WTC11 (cell line): ENCODE measurements around the gene RAB8B. TPM values are rescaled to one million over a fixed set of nuclear protein-coding genes. Genes with fewer than 3 reads are reported as not detected.
A peak's percentile ranks its signal among the peaks of the same experiment; 100 is the strongest.

Source experiments
- ATAC-seq: fragments of 200-7000 bp; cut with Tn5 transposase; 2 replicates; pipeline ENCODE4 v1.10.0; 2021; ENCODE audit warnings: mild to moderate bottlenecking, moderate library complexity
- CTCF ChIA-PET: fragments of 300-600 bp; sonication (Branson Sonifier 250); formaldehyde crosslinking; loops from one replicate; lab custom pipeline; 2021; ENCODE audit warnings: antibody characterized with exemption; lab: Charles Lee
- POLR2A ChIA-PET: fragments of 350-600 bp; sonication (Branson Sonifier 250); formaldehyde crosslinking; loops from one replicate; lab custom pipeline; 2021; ENCODE audit warnings: antibody characterized with exemption; lab: Charles Lee
- DNase-seq: peaks from one replicate; pipeline ENCODE4 v3.0.0; 2021; ENCODE audit warnings: low spot score
- H3K27ac Mint-ChIP-seq: 2 replicates; pipeline ENCODE4 v1.8.0; 2021; ENCODE audit warnings: mixed read lengths
- H3K27me3 Mint-ChIP-seq: 2 replicates; pipeline ENCODE4 v1.8.0; 2021; ENCODE audit warnings: low read depth, mild to moderate bottlenecking, moderate library complexity, mixed read lengths
- H3K36me3 Mint-ChIP-seq: 2 replicates; pipeline ENCODE4 v1.8.0; 2021; ENCODE audit warnings: mixed read lengths
- H3K4me1 Mint-ChIP-seq: 2 replicates; pipeline ENCODE4 v1.8.0; 2022; ENCODE audit warnings: mixed read lengths
- H3K4me3 Mint-ChIP-seq: 2 replicates; pipeline ENCODE4 v1.8.0; 2021; ENCODE audit warnings: mild to moderate bottlenecking, moderate library complexity, mixed read lengths
- H3K9me3 Mint-ChIP-seq: 2 replicates; pipeline ENCODE4 v1.8.0; 2021; ENCODE audit warnings: mixed read lengths
- ATF1 ChIP-seq: sonication (generic); formaldehyde crosslinking; IDR thresholded peaks from 2 replicates; pipeline ENCODE4 v1.8.1; 2023; ENCODE audit warnings: mild to moderate bottlenecking, moderate library complexity, missing genetic modification reagents
- ATF3 ChIP-seq: sonication (generic); formaldehyde crosslinking; conservative IDR thresholded peaks from 2 replicates; pipeline ENCODE4 v1.8.1; 2022; ENCODE audit warnings: mild to moderate bottlenecking, missing genetic modification reagents
- CBFB ChIP-seq: sonication (generic); formaldehyde crosslinking; IDR thresholded peaks from 2 replicates; pipeline ENCODE4 v1.8.1; 2022; ENCODE audit warnings: mild to moderate bottlenecking, low read depth, missing genetic modification reagents
- ELF4 ChIP-seq: sonication (generic); formaldehyde crosslinking; IDR thresholded peaks from 2 replicates; pipeline ENCODE4 v1.8.1; 2022; ENCODE audit warnings: low read depth, mild to moderate bottlenecking, moderate library complexity, missing genetic modification reagents
- FOXP4 ChIP-seq: sonication (generic); formaldehyde crosslinking; IDR thresholded peaks from 2 replicates; pipeline ENCODE4 v1.8.0; 2022; ENCODE audit warnings: mild to moderate bottlenecking, missing genetic modification reagents
- HMGXB4 ChIP-seq: sonication (generic); formaldehyde crosslinking; IDR thresholded peaks from 2 replicates; pipeline ENCODE4 v1.8.1; 2023; ENCODE audit warnings: mild to moderate bottlenecking, moderate library complexity, missing genetic modification reagents
- MXD4 ChIP-seq: fragments of 250-450 bp; sonication (Bioruptor Pico); IDR thresholded peaks from 2 replicates; pipeline ENCODE4 v1.8.0; 2021; ENCODE audit warnings: mild to moderate bottlenecking, moderate library complexity, borderline replicate concordance
- NFATC4 ChIP-seq: fragments of 250-450 bp; sonication (Bioruptor Pico); IDR thresholded peaks from 2 replicates; pipeline ENCODE4 v1.9.0; 2021; ENCODE audit warnings: mild to moderate bottlenecking
- NR1H2 ChIP-seq: sonication (generic); formaldehyde crosslinking; IDR thresholded peaks from 2 replicates; pipeline ENCODE4 v1.9.0; 2021; ENCODE audit warnings: mild to moderate bottlenecking, moderate library complexity, missing genetic modification reagents
- NR2C2 ChIP-seq: sonication (generic); formaldehyde crosslinking; IDR thresholded peaks from 2 replicates; pipeline ENCODE4 v1.8.0; 2022; ENCODE audit warnings: mild to moderate bottlenecking, missing genetic modification reagents
- NR3C1 ChIP-seq: sonication (generic); formaldehyde crosslinking; conservative IDR thresholded peaks from 2 replicates; pipeline ENCODE4 v1.8.1; 2023; ENCODE audit warnings: low read depth, mild to moderate bottlenecking, missing genetic modification reagents
- OVOL2 ChIP-seq: fragments of 250-450 bp; sonication (Bioruptor Pico); IDR thresholded peaks from 2 replicates; pipeline ENCODE4 v1.9.0; 2021; ENCODE audit warnings: mild to moderate bottlenecking, borderline replicate concordance
- RORB ChIP-seq: fragments of 250-450 bp; sonication (Bioruptor Pico); IDR thresholded peaks from 2 replicates; pipeline ENCODE4 v1.9.0; 2021; ENCODE audit warnings: mild to moderate bottlenecking
- SMAD4 ChIP-seq: sonication (generic); formaldehyde crosslinking; IDR thresholded peaks from 2 replicates; pipeline ENCODE4 v1.8.0; 2022; ENCODE audit warnings: mild to moderate bottlenecking, missing genetic modification reagents
- SP1 ChIP-seq: sonication (generic); formaldehyde crosslinking; conservative IDR thresholded peaks from 2 replicates; pipeline ENCODE4 v1.8.1; 2022; ENCODE audit warnings: missing genetic modification reagents
- TEAD1 ChIP-seq: sonication (generic); formaldehyde crosslinking; IDR thresholded peaks from 2 replicates; pipeline ENCODE4 v1.8.0; 2022; ENCODE audit warnings: mild to moderate bottlenecking, missing genetic modification reagents
- TEAD4 ChIP-seq: sonication (generic); formaldehyde crosslinking; IDR thresholded peaks from 2 replicates; pipeline ENCODE4 v1.8.0; 2022; ENCODE audit warnings: mild to moderate bottlenecking, missing genetic modification reagents
- USF1 ChIP-seq: sonication (generic); formaldehyde crosslinking; IDR thresholded peaks from 2 replicates; pipeline ENCODE4 v1.8.0; 2022; ENCODE audit warnings: mild to moderate bottlenecking, missing genetic modification reagents
- ZBTB43 ChIP-seq: sonication (generic); formaldehyde crosslinking; IDR thresholded peaks from 2 replicates; pipeline ENCODE4 v1.8.1; 2023; ENCODE audit warnings: mild to moderate bottlenecking, missing genetic modification reagents
- ZNF281 ChIP-seq: sonication (generic); formaldehyde crosslinking; IDR thresholded peaks from 2 replicates; pipeline ENCODE4 v1.8.0; 2023; ENCODE audit warnings: mild to moderate bottlenecking, missing genetic modification reagents
- ZNF396 ChIP-seq: fragments of 250-450 bp; sonication (Bioruptor Pico); IDR thresholded peaks from 2 replicates; pipeline ENCODE4 v1.8.0; 2021; ENCODE audit warnings: mild to moderate bottlenecking, moderate library complexity, borderline replicate concordance
- ZNF416 ChIP-seq: fragments of 250-450 bp; sonication (Bioruptor Pico); IDR thresholded peaks from 2 replicates; pipeline ENCODE4 v1.9.0; 2021; ENCODE audit warnings: mild to moderate bottlenecking, inconsistent platforms
- ZNF423 ChIP-seq: fragments of 250-450 bp; sonication (Bioruptor Pico); IDR thresholded peaks from 2 replicates; pipeline ENCODE4 v2.1.2; 2022; ENCODE audit warnings: mild to moderate bottlenecking, moderate library complexity
- ZNF671 ChIP-seq: fragments of 250-450 bp; sonication (Bioruptor Pico); IDR thresholded peaks from 2 replicates; pipeline ENCODE4 v1.8.0; 2021; ENCODE audit warnings: mild to moderate bottlenecking
- ZSCAN18 ChIP-seq: fragments of 250-450 bp; sonication (Bioruptor Pico); IDR thresholded peaks from 2 replicates; pipeline ENCODE4 v2.1.2; 2022; ENCODE audit warnings: mild to moderate bottlenecking, moderate library complexity
- total RNA-seq: library from RNA; stranded (reverse); gene quantifications from 3 replicates; pipeline ENCODE4 v1.2.3, GENCODE V29; 2021

Gene RAB8B
- total RNA-seq, 1 experiment from 2014 or later: 32.5 TPM

GRCh38 chr15:63197626-63198025 is 8.2 kb downstream of the RAB8B start:
- POLR2A ChIA-PET: interaction anchor here (0.7 kb wide), 1 partner anchor 135 kb away, joined by 4 read pairs; no protein-coding TSS in a partner anchor
- no peak overlapping the region for H3K4me3 Mint-ChIP-seq
- H3K36me3 Mint-ChIP-seq: no peaks in the 10 kb centered on the region; the same call in 1 of the 2 replicates
- H3K4me1 Mint-ChIP-seq: peaks cover 62% of the 10 kb centered on the region
- CTCF ChIA-PET: interaction anchor here (0.9 to 1.2 kb wide), 2 partner anchors 13 to 150 kb away, joined by 3 to 5 read pairs; no protein-coding TSS in a partner anchor
- TF ChIP-seq ZNF671 (CRISPR knock-in tag): no peak
- no peak for TF ChIP-seq ZNF281 (CRISPR knock-in tag)
- TF ChIP-seq MXD4: no peak
- no peak for TF ChIP-seq FOXP4 (CRISPR knock-in tag)
- no peak for TF ChIP-seq ATF3 (CRISPR knock-in tag)
- no peak for TF ChIP-seq SMAD4 (CRISPR knock-in tag)
- no peak for TF ChIP-seq USF1 (CRISPR knock-in tag)
- TF ChIP-seq CBFB (CRISPR knock-in tag): no peak
- TF ChIP-seq NFATC4 (CRISPR knock-in tag): no peak
- TF ChIP-seq ELF4 (CRISPR knock-in tag): no peak
- TF ChIP-seq ATF1 (CRISPR knock-in tag): no peak
- no peak for TF ChIP-seq NR3C1 (CRISPR knock-in tag)
- TF ChIP-seq TEAD1: no peak
- TF ChIP-seq ZNF396: no peak
- TF ChIP-seq ZSCAN18 (CRISPR knock-in tag): no peak
- TF ChIP-seq ZNF423: no peak
- no peaks in the 10 kb centered on the region for H3K9me3 Mint-ChIP-seq
- ATAC-seq: no peak
- H3K27ac Mint-ChIP-seq: peak overlapping the region; percentile 95
- no peak for DNase-seq
- H3K27me3 Mint-ChIP-seq: no peaks in the 10 kb centered on the region

GRCh38 chr15:63198371-63199250 is 9.2 kb downstream of the RAB8B start:
- ATAC-seq (no peak), DNase-seq (no peak)
- H3K27ac Mint-ChIP-seq: peak overlapping the region; percentile 75; the same call in 1 of the 2 replicates
- no peaks in the 10 kb centered on the region for H3K9me3 Mint-ChIP-seq
- ChIA-PET CTCF (interaction anchor here (1.2 kb wide), 1 partner anchor 12 kb away, joined by 3 read pairs; no protein-coding TSS in a partner anchor), POLR2A (no interaction called here)
- H3K4me3 Mint-ChIP-seq: no peak overlapping the region
- H3K36me3 Mint-ChIP-seq: no peaks in the 10 kb centered on the region; the same call in 1 of the 2 replicates
- H3K27me3 Mint-ChIP-seq: no peaks in the 10 kb centered on the region
- H3K4me1 Mint-ChIP-seq: peaks cover 67% of the 10 kb centered on the region
- TF ChIP-seq OVOL2 (CRISPR knock-in tag) (no peak), NR1H2 (CRISPR knock-in tag) (no peak), ZNF416 (no peak), SP1 (CRISPR knock-in tag) (no peak), MXD4 (no peak), RORB (CRISPR knock-in tag) (no peak), ZBTB43 (CRISPR knock-in tag) (no peak), TEAD4 (no peak), HMGXB4 (CRISPR knock-in tag) (no peak), ELF4 (CRISPR knock-in tag) (no peak), NR2C2 (CRISPR knock-in tag) (no peak), NFATC4 (CRISPR knock-in tag) (no peak)
